Loucy (cell line): ENCODE results near the gene FAM124A.

ENCODE experiments used
- CTCF ChIP-seq: fragments of 200-600 bp; sonication (generic); conservative IDR thresholded peaks from 2 replicates; pipeline ENCODE4 v1.5.1; 2014; ENCODE audit warnings: mild to moderate bottlenecking, antibody characterized with exemption, low read length
- EZH2phosphoT487 ChIP-seq: fragments of 200-600 bp; IDR thresholded peaks from 2 replicates; pipeline ENCODE4 v1.6.1; 2018; ENCODE audit warnings: antibody characterized with exemption, mild to moderate bottlenecking, moderate library complexity, borderline replicate concordance

DNA sequence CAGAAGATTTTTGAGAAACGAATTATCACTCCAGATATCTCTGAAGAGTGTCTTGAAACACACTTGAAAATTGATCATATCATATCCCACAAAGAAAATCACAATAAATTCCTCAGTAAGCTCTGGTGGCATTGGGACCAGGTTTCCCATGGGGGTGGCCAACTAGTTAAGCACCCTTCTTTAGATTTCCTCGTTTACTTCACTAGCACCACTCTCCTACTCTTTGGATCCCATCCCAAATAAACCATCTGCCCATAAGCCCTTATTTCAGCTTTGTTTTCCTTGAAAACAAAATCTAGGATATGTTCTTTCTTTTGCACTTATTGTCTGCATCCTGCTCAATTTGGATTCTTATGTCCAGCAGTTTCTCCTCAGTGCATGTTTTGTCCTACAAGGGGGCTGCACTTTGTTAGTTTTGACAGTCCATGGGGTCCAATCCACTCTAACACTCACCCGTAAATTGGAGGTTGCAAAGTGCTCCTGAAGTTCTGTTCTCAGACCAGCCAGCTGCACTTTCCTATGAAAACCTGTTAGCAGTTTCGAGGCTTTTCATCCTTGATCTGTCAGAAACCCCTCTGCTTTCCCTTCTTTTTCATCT lies 40.3 kb upstream of the FAM124A start:
- TF ChIP-seq CTCF, result no peak
- no peak for TF ChIP-seq EZH2phosphoT487
